ENCODE results near the gene NUP153. TPM values are rescaled to one million over a fixed set of nuclear protein-coding genes. Genes with fewer than 3 reads are reported as not detected.

Gene NUP153
- total and polyA plus RNA-seq, 10 of the 15 experiments (the other 5 are each of a cell fraction or from before 2014, with no cell fraction given) = 13.9 to 77.7 (median 56.2) TPM

- Histone ChIP-seq H3K79me2 (ENCODE audit: control insufficient read depth, insufficient read depth, low read length) (peaks cover 18% of the 10 kb centered on the region), H3K4me3 (no peak overlapping the region), H3K9ac (ENCODE audit: control insufficient read depth, insufficient read depth, low read length) (no peak overlapping the region), H3K36me3 (ENCODE audit: control insufficient read depth in 2 of 2, insufficient read depth in 2 of 2, low read length in 1 of 2) (peaks cover 15 to 29% of the 10 kb centered on the region in 2 experiments), H3K4me1 (ENCODE audit: control insufficient read depth, insufficient read depth, low read length) (peaks cover 30% of the 10 kb centered on the region), H3K9me3 (replicated peaks; ENCODE audit: control insufficient read depth, insufficient read depth, low read length) (no peaks in the 10 kb centered on the region), H3K27me3 (replicated peaks in 1 of 2; ENCODE audit: control insufficient read depth in 2 of 2, insufficient read depth in 2 of 2, low read length in 1 of 2) (no peaks in the 10 kb centered on the region), H3K4me2 (ENCODE audit: control insufficient read depth, insufficient read depth) (no peak overlapping the region), H3K27ac (ENCODE audit: control insufficient read depth, insufficient read depth) (no peak overlapping the region), H2AFZ (ENCODE audit: control insufficient read depth, low read depth, low read length) (no peak overlapping the region), H4K20me1 (ENCODE audit: control insufficient read depth, insufficient read depth) (peaks cover 2% of the 10 kb centered on the region; the same call in 1 of the 2 replicates)
- in situ Hi-C loops (cut with MboI) = no loop called here
- no peak for FAIRE-seq
- no TSS peak for BruUV-seq (replicated peaks)
- POLR2A ChIA-PET = no interaction called here
- no peak for TF ChIP-seq KLF5 (IDR thresholded peaks at IDR 0.05; ENCODE audit: partially characterized antibody)
- TF ChIP-seq ZSCAN29 (IDR thresholded peaks at IDR 0.05) = no peak
- no peak for TF ChIP-seq CREB1 (IDR thresholded peaks at IDR 0.05; ENCODE audit: low read depth)
- no peak for TF ChIP-seq HDGF (IDR thresholded peaks at IDR 0.05)
- no peak for ATAC-seq
- intact Hi-C loops (cut with micrococcal nuclease; ENCODE audit: unreplicated experiment) = no loop called here
- RAD21 ChIA-PET (ENCODE audit: unreplicated experiment) = no interaction called here
- SMC1A ChIA-PET (ENCODE audit: uncharacterized antibody, unreplicated experiment) = interaction anchor here (2.2 kb wide), 1 partner anchor 14 kb away, joined by 8 read pairs; no protein-coding TSS in a partner anchor
- CTCF ChIA-PET = no interaction called here
- no peak for DNase-seq (ENCODE audit: low read depth, low spot score)
- 55% methylated on average over 1 of the region's 1 CpG for WGBS (ENCODE audit: insufficient coverage, insufficient replicate concordance, low lambda C conversion rate, missing lambda C conversion rate)
Observed at GRCh38 chr6:17624396-17624795, 82.3 kb downstream of the NUP153 start.

- CTCF ChIA-PET = interaction anchor here (0.8 to 1.2 kb wide), 3 partner anchors 40 to 466 kb away, joined by 3 to 4 read pairs (median 4); no protein-coding TSS in a partner anchor
- BruUV-seq (replicated peaks) = TSS peak; percentile 15
- intact Hi-C loops (cut with micrococcal nuclease; ENCODE audit: unreplicated experiment) (no loop called here), in situ Hi-C loops (cut with MboI) (no loop called here)
- peaks cover 21% of the 10 kb centered on the region for H3K4me1 ChIP-seq (ENCODE audit: control insufficient read depth, insufficient read depth, low read length)
- DNase-seq (ENCODE audit: low read depth, low spot score) = no peak
- H3K9me3 ChIP-seq (replicated peaks; ENCODE audit: control insufficient read depth, insufficient read depth, low read length) = no peaks in the 10 kb centered on the region
- FAIRE-seq = no peak
- peaks cover 2% of the 10 kb centered on the region; the same call in 1 of the 2 replicates for H4K20me1 ChIP-seq (ENCODE audit: control insufficient read depth, insufficient read depth)
- 81% methylated on average over 5 of the region's 5 CpGs for WGBS (ENCODE audit: insufficient coverage, insufficient replicate concordance, low lambda C conversion rate, missing lambda C conversion rate)
- POLR2A ChIA-PET = no interaction called here
- no peaks in the 10 kb centered on the region for H3K27me3 ChIP-seq (replicated peaks in 1 of 2; ENCODE audit: control insufficient read depth in 2 of 2, insufficient read depth in 2 of 2, low read length in 1 of 2)
- H3K9ac ChIP-seq (ENCODE audit: control insufficient read depth, insufficient read depth, low read length) = no peak overlapping the region
- H3K36me3 ChIP-seq (ENCODE audit: control insufficient read depth in 2 of 2, insufficient read depth in 2 of 2, low read length in 1 of 2) = peaks cover 9 to 22% of the 10 kb centered on the region in 2 experiments
- SMC1A ChIA-PET (ENCODE audit: uncharacterized antibody, unreplicated experiment) = interaction anchor here (0.6 to 0.9 kb wide), 2 partner anchors 21 to 182 kb away, joined by 3 read pairs; no protein-coding TSS in a partner anchor
- peak; percentile 54 for ATAC-seq
- no peak overlapping the region for H3K4me2 ChIP-seq (ENCODE audit: control insufficient read depth, insufficient read depth)
- H3K79me2 ChIP-seq (ENCODE audit: control insufficient read depth, insufficient read depth, low read length) = peaks cover 18% of the 10 kb centered on the region
- H3K27ac ChIP-seq (ENCODE audit: control insufficient read depth, insufficient read depth) = peak overlapping the region; percentile 61; the same call in 1 of the 2 replicates
- no peak overlapping the region for H2AFZ ChIP-seq (ENCODE audit: control insufficient read depth, low read depth, low read length)
- RAD21 ChIA-PET (ENCODE audit: unreplicated experiment) = no interaction called here
- no peak overlapping the region for H3K4me3 ChIP-seq
- TF ChIP-seq PAX8 (IDR thresholded peaks at IDR 0.05) = no peak
- no peak for TF ChIP-seq ZNF592 (IDR thresholded peaks at IDR 0.05)
- TF ChIP-seq NKRF (conservative IDR thresholded peaks at IDR 0.05) = no peak
- no peak for TF ChIP-seq USF2 (IDR thresholded peaks at IDR 0.05; ENCODE audit: borderline replicate concordance, low read depth, low read length)
- TF ChIP-seq RBBP5 (conservative IDR thresholded peaks at IDR 0.05) = no peak
- TF ChIP-seq RAD21 (IDR thresholded peaks at IDR 0.05; ENCODE audit: insufficient read depth, low read depth, low read length) = no peak
- no peak for TF ChIP-seq FOXM1 (IDR thresholded peaks at IDR 0.05; ENCODE audit: low read depth, low read length)
Observed at GRCh38 chr6:17622144-17622543, 84.6 kb downstream of the NUP153 start.

Data from GM12878 (cell line).